ENCODE results near the gene RFXAP. TPM values are rescaled to one million over a fixed set of nuclear protein-coding genes. Genes with fewer than 3 reads are reported as not detected.

Gene RFXAP
- total RNA-seq, 4 donors from 2014 or later = 6.0 to 10.7 (median 9.4) TPM

DNA sequence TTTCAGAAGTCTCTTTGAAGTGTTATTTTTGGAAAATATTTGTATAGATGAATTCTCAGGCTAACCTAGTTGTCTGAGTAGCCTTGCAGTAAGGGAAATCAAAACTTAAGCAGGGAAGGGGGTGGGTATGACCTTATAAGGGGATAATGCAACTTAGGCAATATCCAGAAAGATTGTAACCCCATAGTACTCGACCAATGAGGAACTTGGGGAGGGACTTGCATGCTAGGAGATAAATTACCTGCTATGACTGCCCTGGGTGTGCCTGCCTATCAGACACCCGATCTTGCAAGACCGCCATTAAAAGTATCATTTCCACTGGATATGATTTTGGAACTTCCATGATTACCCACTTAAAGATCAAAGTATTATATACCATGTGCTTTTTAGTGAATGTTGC, 23.0 kb upstream of the RFXAP start:
- Histone ChIP-seq H3K9me3 (no peaks in the 10 kb centered on the region), H3K27ac (no peak overlapping the region), H3K36me3 (no peaks in the 10 kb centered on the region), H3K27me3 (no peaks in the 10 kb centered on the region), H3K4me1 (no peaks in the 10 kb centered on the region), H3K4me3 (replicated peaks in 1 of 3) (no peak overlapping the region)
- intact Hi-C loops (cut with DNase I) = no loop called here
- no peak for DNase-seq
- TF ChIP-seq, protein P1, sequence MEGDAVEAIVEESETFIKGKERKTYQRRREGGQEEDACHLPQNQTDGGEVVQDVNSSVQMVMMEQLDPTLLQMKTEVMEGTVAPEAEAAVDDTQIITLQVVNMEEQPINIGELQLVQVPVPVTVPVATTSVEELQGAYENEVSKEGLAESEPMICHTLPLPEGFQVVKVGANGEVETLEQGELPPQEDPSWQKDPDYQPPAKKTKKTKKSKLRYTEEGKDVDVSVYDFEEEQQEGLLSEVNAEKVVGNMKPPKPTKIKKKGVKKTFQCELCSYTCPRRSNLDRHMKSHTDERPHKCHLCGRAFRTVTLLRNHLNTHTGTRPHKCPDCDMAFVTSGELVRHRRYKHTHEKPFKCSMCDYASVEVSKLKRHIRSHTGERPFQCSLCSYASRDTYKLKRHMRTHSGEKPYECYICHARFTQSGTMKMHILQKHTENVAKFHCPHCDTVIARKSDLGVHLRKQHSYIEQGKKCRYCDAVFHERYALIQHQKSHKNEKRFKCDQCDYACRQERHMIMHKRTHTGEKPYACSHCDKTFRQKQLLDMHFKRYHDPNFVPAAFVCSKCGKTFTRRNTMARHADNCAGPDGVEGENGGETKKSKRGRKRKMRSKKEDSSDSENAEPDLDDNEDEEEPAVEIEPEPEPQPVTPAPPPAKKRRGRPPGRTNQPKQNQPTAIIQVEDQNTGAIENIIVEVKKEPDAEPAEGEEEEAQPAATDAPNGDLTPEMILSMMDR (IDR thresholded peaks at IDR 0.05) = no peak
- no peak for TF ChIP-seq POLR2A (IDR thresholded peaks at IDR 0.05)
- WGBS, 2 donors = 85 to 89% methylated on average over 3 of the region's 3 CpGs

DNA sequence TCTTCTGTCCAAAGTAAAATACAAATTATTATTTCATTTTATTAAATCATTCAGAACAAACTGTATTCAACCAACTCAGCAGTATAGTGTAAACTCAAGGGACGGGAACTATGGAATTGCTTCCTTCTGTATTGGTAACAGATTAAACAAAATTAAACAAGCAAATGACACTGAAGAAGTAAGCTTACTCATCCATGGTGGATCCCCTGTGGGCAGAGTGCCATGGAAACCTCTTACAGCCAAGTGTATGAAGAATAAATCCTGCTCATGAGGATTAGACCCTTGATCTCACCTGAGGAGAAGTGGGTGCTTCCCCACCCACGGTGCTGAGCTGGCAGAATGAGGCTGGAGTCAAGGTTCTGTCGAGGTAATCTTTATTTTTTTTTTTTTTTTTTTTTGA, 18.0 kb upstream of the RFXAP start:
- intact Hi-C loops (cut with DNase I) = no loop called here
- Histone ChIP-seq H3K9me3 (no peaks in the 10 kb centered on the region), H3K4me3 (replicated peaks in 1 of 3) (no peak overlapping the region), H3K27me3 (no peaks in the 10 kb centered on the region), H3K27ac (no peak overlapping the region), H3K4me1 (no peaks in the 10 kb centered on the region), H3K36me3 (no peaks in the 10 kb centered on the region)
- 28 to 32% methylated on average over 3 of the region's 3 CpGs for WGBS, 2 donors
- TF ChIP-seq, protein P1 (IDR thresholded peaks at IDR 0.05) = no peak
- no peak for TF ChIP-seq POLR2A (IDR thresholded peaks at IDR 0.05)
- DNase-seq = peak; percentile 18 to 21

DNA sequence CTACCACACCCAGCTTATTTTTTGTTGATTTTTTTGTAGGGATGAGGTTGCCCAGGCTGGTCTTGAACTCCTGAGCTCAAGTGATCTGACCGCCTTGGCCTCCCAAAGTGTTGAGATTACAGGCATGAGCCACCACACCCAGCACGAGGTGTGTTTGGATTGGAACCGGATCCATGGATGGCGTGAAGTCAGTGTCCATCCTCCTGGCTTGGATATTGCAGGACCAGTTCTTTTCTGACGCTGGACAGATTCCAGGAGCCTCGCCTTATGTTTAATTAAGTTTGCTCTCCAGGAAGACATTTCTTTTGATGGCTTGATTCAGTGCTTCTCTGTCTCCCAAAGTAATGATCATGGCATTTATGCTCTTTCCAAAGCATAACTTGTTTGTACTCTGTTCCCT, 14.4 kb upstream of the RFXAP start:
- TF ChIP-seq, protein P1 (IDR thresholded peaks at IDR 0.05) = no peak
- no peak for TF ChIP-seq POLR2A (IDR thresholded peaks at IDR 0.05)
- WGBS, 2 donors = 71 to 86% methylated on average over 6 of the region's 6 CpGs
- no peak overlapping the region for H3K4me3 ChIP-seq (replicated peaks in 1 of 3)
- no peaks in the 10 kb centered on the region for H3K4me1 ChIP-seq
- intact Hi-C loops (cut with DNase I) = no loop called here
- H3K36me3 ChIP-seq = no peaks in the 10 kb centered on the region
- H3K27ac ChIP-seq = no peak overlapping the region
- no peaks in the 10 kb centered on the region for H3K9me3 ChIP-seq
- no peak for DNase-seq
- no peaks in the 10 kb centered on the region for H3K27me3 ChIP-seq

DNA sequence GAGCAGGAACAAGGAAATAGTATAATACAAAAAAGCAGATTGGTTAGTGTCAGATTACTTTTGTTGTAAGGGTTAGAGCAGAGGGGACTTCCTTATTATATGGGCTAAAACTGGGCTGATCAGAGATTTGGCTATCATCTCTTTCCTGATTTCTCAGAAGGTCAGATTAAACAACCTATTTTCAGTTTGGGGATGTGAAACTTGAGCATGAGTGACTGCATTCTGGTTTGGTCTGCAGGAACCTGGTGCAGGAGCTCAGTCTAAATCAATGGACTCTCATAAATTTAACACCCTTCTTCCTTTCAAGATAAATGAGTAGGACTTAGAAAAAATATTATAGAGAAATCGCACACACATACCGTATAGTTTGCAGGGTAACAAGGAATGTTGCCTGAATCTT, 12.9 kb upstream of the RFXAP start:
- H3K9me3 ChIP-seq = no peaks in the 10 kb centered on the region
- DNase-seq = no peak
- H3K4me3 ChIP-seq (replicated peaks in 1 of 3) = no peak overlapping the region
- TF ChIP-seq, protein P1 (IDR thresholded peaks at IDR 0.05) = no peak
- no peak for TF ChIP-seq POLR2A (IDR thresholded peaks at IDR 0.05)
- no peaks in the 10 kb centered on the region for H3K36me3 ChIP-seq
- 93 to 97% methylated on average over 2 of the region's 2 CpGs for WGBS, 2 donors
- intact Hi-C loops (cut with DNase I) = no loop called here
- H3K27me3 ChIP-seq = no peaks in the 10 kb centered on the region
- no peaks in the 10 kb centered on the region for H3K4me1 ChIP-seq
- no peak overlapping the region for H3K27ac ChIP-seq

DNA sequence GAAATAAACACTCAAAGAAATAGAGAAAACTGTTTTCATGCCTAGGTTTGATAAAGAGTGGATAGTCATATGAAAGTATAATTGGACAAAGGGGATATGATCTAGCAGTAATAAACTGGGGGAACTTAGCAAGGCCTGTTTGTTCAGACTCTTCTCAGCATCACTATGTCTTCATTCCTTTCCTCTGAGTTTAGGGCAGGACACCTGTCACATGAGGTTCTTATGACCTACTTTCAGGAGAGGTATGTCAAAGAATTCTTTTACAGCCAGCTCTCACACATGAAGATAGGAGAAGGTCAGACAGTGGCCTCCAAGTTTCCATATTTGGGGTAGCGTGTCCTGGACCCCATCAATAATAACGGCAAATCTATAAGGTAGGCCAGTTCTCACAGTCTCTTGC, 11.4 kb upstream of the RFXAP start:
- Histone ChIP-seq H3K27ac (no peak overlapping the region), H3K9me3 (no peaks in the 10 kb centered on the region), H3K4me1 (no peaks in the 10 kb centered on the region), H3K27me3 (no peaks in the 10 kb centered on the region), H3K36me3 (no peaks in the 10 kb centered on the region), H3K4me3 (replicated peaks in 1 of 3) (no peak overlapping the region)
- DNase-seq = no peak
- 90 to 94% methylated on average over 2 of the region's 2 CpGs for WGBS, 2 donors
- intact Hi-C loops (cut with DNase I) = no loop called here
- no peak for TF ChIP-seq POLR2A (IDR thresholded peaks at IDR 0.05)
- TF ChIP-seq, protein P1 (IDR thresholded peaks at IDR 0.05) = no peak

All from thyroid gland (tissue), 4 donors.